Smooth muscle cell (in vitro differentiated cells): ENCODE data around the gene PWP2. TPM values are rescaled to one million over a fixed set of nuclear protein-coding genes. Genes with fewer than 3 reads are reported as not detected.

ENCODE experiments used
- DNase-seq: peaks from one replicate; lab custom pipeline; 2025; ENCODE audit not compliant: unreplicated experiment; lab: John Stamatoyannopoulos, UW
- H2AFZ ChIP-seq: fragments of 200-600 bp; sonication (generic); 2 replicates; pipeline ENCODE4 v1.6.0; 2016; ENCODE audit warnings: antibody characterized with exemption, low read depth, mild to moderate bottlenecking
- H3F3A ChIP-seq: fragments of 200-600 bp; sonication (generic); 2 replicates; pipeline ENCODE4 v1.6.0; 2017; ENCODE audit warnings: antibody characterized with exemption, low read depth
- H3K27ac ChIP-seq: fragments of 200-600 bp; sonication (generic); 2 replicates; pipeline ENCODE4 v1.5.1; 2016; ENCODE audit warnings: low read depth, mild to moderate bottlenecking
- H3K27me3 ChIP-seq: fragments of 200-600 bp; sonication (generic); 2 replicates; pipeline ENCODE4 v1.6.1; 2016; ENCODE audit warnings: low read depth, mild to moderate bottlenecking
- H3K36me3 ChIP-seq: fragments of 200-600 bp; sonication (generic); 2 replicates; pipeline ENCODE4 v1.5.1; 2016; ENCODE audit warnings: low read depth
- H3K4me1 ChIP-seq: fragments of 200-600 bp; sonication (generic); 2 replicates; pipeline ENCODE4 v1.5.1; 2016; ENCODE audit warnings: low read depth
- H3K4me2 ChIP-seq: fragments of 200-600 bp; sonication (generic); 2 replicates; pipeline ENCODE4 v1.6.0; 2016; ENCODE audit warnings: mild to moderate bottlenecking
- H3K4me3 ChIP-seq: fragments of 200-600 bp; sonication (generic); 2 replicates; pipeline ENCODE4 v1.5.1; 2016; ENCODE audit warnings: mild to moderate bottlenecking
- H3K79me2 ChIP-seq: fragments of 200-600 bp; sonication (generic); 2 replicates; pipeline ENCODE4 v1.6.0; 2016; ENCODE audit warnings: low read depth, mild to moderate bottlenecking
- H3K9ac ChIP-seq: fragments of 200-600 bp; sonication (generic); 2 replicates; pipeline ENCODE4 v1.6.0; 2016; ENCODE audit warnings: low read depth
- H3K9me3 ChIP-seq: fragments of 200-600 bp; sonication (generic); replicated peaks from 2 replicates; pipeline ENCODE4 v1.5.1; 2016; ENCODE audit warnings: low read depth
- H4K20me1 ChIP-seq: fragments of 200-600 bp; sonication (generic); 2 replicates; pipeline ENCODE4 v1.6.0; 2016; ENCODE audit warnings: low read depth
- WGBS: methylation state at CpG from one replicate; pipeline ENCODE4 v1.1.7; 2016; ENCODE audit warnings: low lambda C conversion rate; 5-methylcytosine and 5-hydroxymethylcytosine counted together
- polyA plus RNA-seq: library from polyadenylated mRNA; unstranded; fragments of >200 nt; fragmentation: Nextera tagmentation; extraction: Ambion mirVana; gene quantifications from 2 replicates; pipeline ENCODE4 v1.2.1, GENCODE V29; 2016
- total RNA-seq: library from RNA; depleted of rRNA; stranded (reverse); fragments of >200 nt; gene quantifications from 2 replicates; pipeline ENCODE4 v1.2.3, GENCODE V29; 2014
- TF ChIP-seq, protein P1 (sequence below): fragments of 200-600 bp; sonication (generic); IDR thresholded peaks from 2 replicates; pipeline ENCODE4 v1.5.1; 2017; ENCODE audit warnings: borderline replicate concordance, mild to moderate bottlenecking, antibody characterized with exemption; ENCODE audit not compliant: insufficient read depth, poor library complexity, severe bottlenecking

Gene PWP2
- total and polyA plus RNA-seq, 2 experiments from 2014 or later = 0.38 to 1.4 TPM

DNA sequence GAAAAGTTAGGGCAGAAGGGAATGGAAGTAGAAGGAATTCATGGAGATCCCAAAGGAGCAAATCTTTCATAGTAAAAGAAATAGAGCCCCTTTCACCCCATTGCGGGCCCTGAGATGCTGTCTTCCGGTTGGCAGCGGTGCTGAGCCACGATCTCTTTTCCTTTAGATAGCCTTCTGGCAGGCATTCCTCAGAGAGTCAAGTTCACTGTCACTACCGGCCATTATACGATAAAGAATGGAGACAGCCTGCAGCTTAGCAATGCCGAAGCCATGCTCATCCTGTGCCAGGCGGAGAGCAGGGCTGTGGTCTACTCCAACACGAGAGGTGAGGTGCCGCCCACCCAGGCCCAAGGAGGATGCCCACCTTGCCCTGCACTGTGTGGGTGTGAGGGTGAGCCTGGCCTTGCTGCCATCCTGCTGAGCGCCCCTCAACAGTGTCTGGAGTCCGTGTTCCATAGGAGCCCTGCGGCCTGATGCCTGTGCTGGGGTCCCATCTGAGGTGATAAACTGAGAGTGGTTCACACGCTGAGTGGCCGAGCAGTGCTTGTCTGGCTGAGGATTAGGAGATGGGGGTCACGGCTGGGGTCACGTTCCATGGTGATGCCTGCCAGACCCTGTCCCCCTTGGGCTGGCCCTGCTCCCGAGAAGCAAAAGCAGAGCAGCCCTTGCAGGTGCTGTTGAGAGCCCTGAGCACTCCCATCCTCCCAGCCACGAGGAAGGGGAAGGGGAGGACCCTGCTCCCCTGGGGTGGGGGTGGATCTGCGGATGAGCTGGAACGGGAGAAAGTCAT is 20.4 kb upstream of the PWP2 start:
- Histone ChIP-seq H3K4me2 (no peak overlapping the region), H3K4me3 (no peak overlapping the region), H3K79me2 (no peaks in the 10 kb centered on the region), H3K9ac (no peak overlapping the region), H3K4me1 (no peaks in the 10 kb centered on the region), H4K20me1 (no peaks in the 10 kb centered on the region), H2AFZ (no peak overlapping the region), H3K27me3 (no peaks in the 10 kb centered on the region), H3K9me3 (no peaks in the 10 kb centered on the region), H3F3A (no peaks in the 10 kb centered on the region), H3K27ac (no peak overlapping the region), H3K36me3 (peaks cover 1% of the 10 kb centered on the region)
- DNase-seq = no peak
- TF ChIP-seq, protein P1, sequence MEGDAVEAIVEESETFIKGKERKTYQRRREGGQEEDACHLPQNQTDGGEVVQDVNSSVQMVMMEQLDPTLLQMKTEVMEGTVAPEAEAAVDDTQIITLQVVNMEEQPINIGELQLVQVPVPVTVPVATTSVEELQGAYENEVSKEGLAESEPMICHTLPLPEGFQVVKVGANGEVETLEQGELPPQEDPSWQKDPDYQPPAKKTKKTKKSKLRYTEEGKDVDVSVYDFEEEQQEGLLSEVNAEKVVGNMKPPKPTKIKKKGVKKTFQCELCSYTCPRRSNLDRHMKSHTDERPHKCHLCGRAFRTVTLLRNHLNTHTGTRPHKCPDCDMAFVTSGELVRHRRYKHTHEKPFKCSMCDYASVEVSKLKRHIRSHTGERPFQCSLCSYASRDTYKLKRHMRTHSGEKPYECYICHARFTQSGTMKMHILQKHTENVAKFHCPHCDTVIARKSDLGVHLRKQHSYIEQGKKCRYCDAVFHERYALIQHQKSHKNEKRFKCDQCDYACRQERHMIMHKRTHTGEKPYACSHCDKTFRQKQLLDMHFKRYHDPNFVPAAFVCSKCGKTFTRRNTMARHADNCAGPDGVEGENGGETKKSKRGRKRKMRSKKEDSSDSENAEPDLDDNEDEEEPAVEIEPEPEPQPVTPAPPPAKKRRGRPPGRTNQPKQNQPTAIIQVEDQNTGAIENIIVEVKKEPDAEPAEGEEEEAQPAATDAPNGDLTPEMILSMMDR = no peak
- WGBS = 94% methylated on average over 21 of the region's 21 CpGs

DNA sequence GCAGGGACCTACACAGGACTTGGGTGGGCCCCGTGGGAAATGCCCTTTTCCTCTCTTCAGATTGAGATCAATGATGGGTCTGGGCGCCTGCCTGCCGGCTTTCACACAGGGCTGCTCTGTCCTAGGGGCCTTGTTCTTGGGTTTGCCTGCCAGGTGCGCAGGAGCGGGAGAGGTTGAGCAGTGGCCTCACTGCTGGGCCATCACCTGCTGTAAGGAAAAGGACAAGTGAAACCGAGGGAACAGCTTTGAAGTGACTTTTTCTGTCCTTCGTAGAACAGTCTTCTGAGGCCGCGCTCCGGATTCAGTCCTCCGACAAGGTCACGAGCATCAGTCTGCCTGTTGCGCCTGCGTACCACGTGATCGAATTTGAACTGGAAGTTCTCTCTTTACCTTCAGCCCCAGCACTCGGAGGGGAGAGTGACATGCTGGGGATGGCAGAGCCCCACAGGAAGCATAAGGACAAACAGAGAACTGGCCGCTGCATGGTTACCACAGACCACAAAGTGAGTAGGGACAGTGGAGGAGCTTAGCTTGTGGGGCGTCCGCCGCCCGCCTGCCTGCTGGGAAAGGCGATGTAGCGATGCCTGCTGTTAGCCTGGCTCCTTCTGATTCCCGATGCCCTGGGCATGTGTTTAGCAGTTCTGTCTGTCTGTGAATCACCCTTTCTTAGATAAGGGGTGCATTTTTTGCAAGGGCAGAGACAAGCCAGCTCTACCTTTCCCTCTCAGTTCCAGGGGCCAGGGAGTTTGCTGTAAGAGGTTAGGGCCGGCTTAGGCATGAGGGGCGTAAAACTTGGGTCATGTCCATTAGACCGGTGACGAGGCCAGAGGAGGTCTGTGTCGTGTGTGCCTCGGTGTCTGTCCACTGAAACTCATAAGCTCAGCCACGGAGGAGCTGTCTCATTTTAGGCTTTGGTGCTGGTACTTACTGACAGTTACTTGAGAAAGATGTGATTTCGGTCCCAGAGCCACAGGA is 19.5 kb upstream of the PWP2 start:
- TF ChIP-seq, protein P1 = no peak
- 98% methylated on average over 33 of the region's 33 CpGs for WGBS
- H3K79me2 ChIP-seq = no peaks in the 10 kb centered on the region
- H3K36me3 ChIP-seq = peaks cover 5% of the 10 kb centered on the region
- no peaks in the 10 kb centered on the region for H3K9me3 ChIP-seq
- H3K27me3 ChIP-seq = no peaks in the 10 kb centered on the region
- DNase-seq = no peak
- no peaks in the 10 kb centered on the region for H3K4me1 ChIP-seq
- no peak overlapping the region for H3K27ac ChIP-seq
- H2AFZ ChIP-seq = no peak overlapping the region
- no peak overlapping the region for H3K4me3 ChIP-seq
- H3F3A ChIP-seq = no peaks in the 10 kb centered on the region
- no peaks in the 10 kb centered on the region for H4K20me1 ChIP-seq
- no peak overlapping the region for H3K4me2 ChIP-seq
- no peak overlapping the region for H3K9ac ChIP-seq

DNA sequence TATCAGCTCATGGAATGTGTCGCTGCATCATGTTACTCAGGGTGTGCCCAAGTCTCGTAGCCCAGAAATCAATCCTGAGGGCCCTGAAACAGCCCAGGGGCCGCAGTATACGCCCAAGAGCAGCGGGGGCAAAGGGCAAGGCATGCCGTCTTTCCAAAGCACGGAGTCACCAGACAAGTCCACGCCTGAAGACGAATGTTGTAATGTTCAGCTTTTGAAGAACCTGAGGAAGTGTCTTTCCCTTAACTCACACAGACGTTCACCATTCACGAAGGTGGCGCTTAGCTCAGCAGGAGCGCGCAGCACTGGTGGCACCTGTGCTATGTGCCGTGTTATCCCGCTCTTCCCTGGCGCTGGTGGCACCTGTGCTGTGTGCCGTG is 18.8 kb upstream of the PWP2 start:
- Histone ChIP-seq H3K36me3 (peaks cover 5% of the 10 kb centered on the region), H3K4me3 (no peak overlapping the region), H3K79me2 (no peaks in the 10 kb centered on the region), H3K4me2 (no peak overlapping the region), H3K27me3 (no peaks in the 10 kb centered on the region), H3F3A (no peaks in the 10 kb centered on the region), H2AFZ (no peak overlapping the region), H3K27ac (no peak overlapping the region), H4K20me1 (no peaks in the 10 kb centered on the region), H3K9me3 (no peaks in the 10 kb centered on the region), H3K4me1 (no peaks in the 10 kb centered on the region), H3K9ac (no peak overlapping the region)
- WGBS = 97% methylated on average over 18 of the region's 18 CpGs
- no peak for DNase-seq
- TF ChIP-seq, protein P1 = no peak
